ENCODE measurements around the gene AARSD1.

DNA sequence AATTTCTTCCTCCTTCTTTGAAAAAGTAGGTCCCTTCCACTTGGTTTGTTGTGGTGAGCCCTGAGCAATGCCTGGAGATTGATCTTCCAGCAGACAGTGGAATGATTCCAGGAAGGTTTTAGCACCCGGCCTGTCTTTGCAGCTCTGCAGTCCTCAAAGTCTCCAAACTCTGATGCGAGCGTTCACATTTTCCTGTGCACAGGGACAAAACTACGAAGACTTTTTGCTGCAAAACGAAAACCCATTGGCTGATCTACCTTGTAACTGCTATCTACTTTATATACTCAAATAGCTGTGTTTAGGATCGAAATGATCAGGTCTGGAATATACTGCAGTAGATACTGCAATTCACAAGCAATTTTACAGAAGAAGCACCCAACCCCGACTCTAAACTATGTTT, 42.0 kb downstream of the AARSD1 start:
- TF ChIP-seq, protein P1, sequence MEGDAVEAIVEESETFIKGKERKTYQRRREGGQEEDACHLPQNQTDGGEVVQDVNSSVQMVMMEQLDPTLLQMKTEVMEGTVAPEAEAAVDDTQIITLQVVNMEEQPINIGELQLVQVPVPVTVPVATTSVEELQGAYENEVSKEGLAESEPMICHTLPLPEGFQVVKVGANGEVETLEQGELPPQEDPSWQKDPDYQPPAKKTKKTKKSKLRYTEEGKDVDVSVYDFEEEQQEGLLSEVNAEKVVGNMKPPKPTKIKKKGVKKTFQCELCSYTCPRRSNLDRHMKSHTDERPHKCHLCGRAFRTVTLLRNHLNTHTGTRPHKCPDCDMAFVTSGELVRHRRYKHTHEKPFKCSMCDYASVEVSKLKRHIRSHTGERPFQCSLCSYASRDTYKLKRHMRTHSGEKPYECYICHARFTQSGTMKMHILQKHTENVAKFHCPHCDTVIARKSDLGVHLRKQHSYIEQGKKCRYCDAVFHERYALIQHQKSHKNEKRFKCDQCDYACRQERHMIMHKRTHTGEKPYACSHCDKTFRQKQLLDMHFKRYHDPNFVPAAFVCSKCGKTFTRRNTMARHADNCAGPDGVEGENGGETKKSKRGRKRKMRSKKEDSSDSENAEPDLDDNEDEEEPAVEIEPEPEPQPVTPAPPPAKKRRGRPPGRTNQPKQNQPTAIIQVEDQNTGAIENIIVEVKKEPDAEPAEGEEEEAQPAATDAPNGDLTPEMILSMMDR (IDR thresholded peaks at IDR 0.05) = no peak
- TF ChIP-seq EZH2 (IDR thresholded peaks at IDR 0.05; ENCODE audit: borderline replicate concordance, insufficient read depth, low read depth, low read length, poor library complexity, severe bottlenecking) = no peak

Measured in B cell (primary cell).